GM21526 (cell line): ENCODE data around the gene ACTL7A.
"Not testable (repeated sequence)": the region's sequence is repeated elsewhere in the genome, so short reads cannot be mapped to it uniquely, and the experiment has no call there.

Experiments
- ATAC-seq: cut with Tn5 transposase; IDR thresholded peaks from one replicate; pipeline ENCODE4 v1.9.1; 2021; ENCODE audit warnings: moderate library complexity; ENCODE audit not compliant: unreplicated experiment, low FRiP score

ACTL7A gene

DNA sequence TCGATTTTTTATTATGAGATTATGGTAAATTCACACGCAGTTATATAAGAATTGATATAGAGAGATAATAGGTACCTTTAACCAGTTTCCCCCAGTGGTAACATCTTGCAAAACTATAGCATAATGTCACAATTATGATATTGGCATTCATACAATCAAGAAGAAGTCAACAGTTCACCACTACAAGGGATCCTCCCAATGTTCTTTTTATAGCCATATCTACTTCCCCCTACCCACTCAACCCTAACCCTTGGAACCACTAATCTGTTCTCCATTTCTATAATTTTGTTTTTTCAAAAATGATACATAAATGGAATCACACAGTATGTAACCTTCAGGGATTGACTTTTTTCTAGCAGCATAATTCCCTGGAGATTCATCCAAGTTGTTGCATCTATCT, 16.1 kb upstream of the ACTL7A start:
- no peak for ATAC-seq

DNA sequence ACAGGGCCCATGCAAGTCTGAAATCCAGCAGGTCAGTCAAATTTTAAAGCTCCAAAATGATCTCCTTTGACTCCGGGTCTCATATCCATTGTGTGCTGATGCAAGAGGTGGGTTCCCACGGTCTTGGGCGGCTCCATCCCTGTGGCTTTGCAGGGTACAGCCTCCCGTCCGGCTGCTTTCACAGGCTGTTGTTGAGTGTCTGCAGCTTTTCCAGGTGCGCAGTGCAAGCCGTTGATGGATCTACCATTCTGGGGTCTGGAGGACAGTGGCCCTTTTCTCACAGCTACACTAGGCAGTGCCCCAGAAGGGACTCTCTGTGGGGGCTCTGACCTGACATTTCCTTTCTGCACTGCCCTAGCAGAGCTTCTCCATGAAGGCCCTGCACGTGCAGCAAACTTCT, 13.8 kb upstream of the ACTL7A start:
- ATAC-seq = not testable (repeated sequence)

DNA sequence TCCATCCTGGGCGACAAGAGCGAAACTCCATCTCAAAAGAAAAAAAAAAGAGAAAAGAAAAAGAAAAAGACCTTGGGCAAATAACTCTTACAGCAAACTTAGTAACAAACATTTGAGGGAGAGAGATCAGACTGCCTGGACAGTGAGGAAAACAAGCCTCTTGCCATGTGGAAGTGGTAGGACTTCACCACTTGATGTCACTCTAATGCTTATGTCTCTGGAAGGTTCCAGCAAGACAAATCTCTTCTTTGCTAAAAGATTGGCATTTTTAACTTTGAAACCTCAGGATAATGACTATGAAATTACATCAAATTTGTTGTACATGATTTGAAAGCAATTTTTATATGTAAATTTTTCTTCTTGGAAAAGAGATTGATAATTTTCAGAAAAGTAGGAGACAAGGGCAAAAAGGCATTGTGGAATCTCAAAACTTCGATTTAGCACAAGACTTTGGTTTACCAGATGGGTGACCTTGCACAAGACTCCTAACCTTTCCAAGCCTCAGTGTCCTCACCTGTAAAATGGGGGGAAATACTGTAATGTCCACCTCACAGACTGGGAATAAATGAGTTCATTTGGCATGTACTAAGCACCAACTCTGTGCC, 11.7 kb upstream of the ACTL7A start:
- ATAC-seq = no peak

DNA sequence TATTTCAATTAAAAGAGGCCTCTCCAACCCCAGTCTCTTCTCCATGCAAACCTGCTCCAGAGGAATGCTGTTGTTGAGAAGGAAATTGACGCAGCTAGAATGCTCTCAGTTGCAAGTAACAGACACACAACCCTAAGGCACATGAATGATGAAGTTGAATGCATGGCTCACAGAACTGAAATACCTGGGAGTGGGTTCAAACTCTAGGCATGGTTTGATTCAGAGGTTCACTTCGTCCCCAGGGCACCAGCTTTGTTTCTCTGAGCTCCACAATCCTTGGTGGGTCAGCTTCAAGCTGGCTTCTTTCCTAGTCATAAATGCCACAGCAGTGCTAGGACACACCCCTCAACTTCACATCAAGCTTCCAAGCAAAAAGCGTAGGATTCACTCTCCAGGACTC, 10.9 kb upstream of the ACTL7A start:
- ATAC-seq = no peak

DNA sequence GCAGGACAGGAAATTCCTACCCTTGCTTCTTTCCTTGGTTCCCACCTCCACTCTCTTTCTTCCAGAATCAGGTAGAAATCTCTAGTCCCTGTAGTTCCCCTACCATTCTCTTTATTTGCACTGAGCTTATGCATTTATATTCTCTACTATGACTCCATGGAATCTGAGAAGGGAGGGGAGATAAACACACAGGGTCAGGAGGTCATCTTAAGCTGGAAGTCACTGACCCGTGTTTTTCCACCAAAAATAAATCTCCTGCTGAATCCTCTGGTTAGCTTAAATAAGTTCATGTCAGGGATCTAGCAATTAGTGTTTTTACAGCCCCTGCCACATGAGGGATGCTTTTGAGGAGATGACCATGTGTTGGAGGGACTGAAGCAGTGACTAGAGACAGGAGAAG, 10.0 kb upstream of the ACTL7A start:
- ATAC-seq = no peak

DNA sequence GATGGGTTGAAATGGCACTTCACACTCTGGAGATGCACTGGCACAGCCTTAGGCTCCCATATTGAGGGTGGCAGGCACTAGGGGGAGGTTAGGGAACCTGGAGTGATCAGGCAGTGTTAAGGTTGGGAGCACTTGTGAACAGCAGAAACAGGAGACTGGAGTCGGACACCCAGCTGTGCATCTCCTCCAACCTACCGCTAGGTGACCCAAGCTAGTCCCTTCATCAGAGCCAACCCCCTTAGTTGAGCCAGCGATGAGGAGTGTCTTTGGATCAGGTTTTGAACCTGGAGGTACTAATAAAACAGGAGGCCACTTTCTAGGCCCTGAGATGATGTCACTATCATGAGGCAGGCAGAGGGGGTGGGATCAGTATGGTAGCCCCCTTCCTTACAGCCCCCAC, 8.0 kb upstream of the ACTL7A start:
- ATAC-seq = no peak

DNA sequence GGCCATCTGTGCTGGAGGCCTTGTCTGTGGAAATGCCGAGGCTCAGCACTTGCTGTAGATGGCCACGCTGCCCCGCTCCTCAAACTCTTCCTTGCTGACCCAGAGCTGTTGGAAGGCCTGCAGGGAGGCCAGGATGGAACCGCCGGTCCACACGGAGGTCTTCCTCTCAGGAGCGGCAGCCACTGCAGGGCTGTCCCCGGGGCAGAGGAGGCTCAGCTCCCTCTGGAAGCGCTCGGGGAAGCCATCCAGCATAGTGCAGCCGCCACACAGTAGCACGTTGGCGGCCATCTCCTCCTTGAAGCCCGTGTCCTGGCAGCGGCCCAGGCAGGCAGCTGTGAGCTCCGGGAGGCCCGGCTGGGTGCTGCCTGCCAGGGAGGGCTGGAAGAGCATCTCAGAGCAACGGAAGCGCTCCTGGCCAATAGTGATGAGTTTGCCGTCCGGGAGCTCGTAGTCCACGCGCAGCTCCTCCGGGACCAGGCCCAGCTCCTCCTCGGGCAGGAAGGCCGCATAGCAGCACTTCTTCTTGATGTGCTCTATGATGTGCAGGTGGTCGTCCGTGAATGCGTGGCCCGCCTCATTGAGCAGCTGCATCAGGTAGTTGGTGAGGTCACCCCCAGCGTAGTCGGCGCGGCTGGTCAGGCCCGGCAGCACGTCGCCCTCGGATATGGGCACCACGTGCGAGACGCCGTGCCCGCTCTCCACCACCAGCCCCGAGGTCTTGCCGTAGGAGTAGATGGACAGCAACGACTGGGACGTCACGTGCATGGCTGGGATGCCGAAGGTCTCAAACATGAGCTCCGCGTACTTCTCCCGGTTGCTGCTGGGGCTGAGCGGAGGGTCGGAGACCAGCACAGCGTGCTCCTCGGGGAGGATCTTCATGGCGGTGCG, 7.2 kb upstream of the ACTL7A start:
- ATAC-seq = no peak

DNA sequence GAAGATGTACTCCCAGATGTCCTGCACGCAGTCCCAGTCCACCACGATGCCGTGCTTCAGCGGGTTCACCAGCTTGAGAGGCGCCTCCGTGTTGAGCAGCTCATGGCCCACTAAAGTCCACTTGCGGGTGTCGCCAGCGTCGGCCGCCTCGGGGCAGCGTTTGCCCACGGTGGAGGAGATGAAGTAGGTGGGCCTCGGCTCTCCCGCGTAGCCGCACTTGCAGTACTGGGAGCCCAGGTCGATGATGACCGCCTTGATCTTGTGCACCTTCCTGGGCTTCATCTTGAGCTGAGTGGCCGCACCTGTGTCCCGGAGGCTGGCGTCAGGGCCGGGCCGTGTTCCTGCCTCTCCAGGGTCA, 6.6 kb upstream of the ACTL7A start:
- ATAC-seq = no peak

DNA sequence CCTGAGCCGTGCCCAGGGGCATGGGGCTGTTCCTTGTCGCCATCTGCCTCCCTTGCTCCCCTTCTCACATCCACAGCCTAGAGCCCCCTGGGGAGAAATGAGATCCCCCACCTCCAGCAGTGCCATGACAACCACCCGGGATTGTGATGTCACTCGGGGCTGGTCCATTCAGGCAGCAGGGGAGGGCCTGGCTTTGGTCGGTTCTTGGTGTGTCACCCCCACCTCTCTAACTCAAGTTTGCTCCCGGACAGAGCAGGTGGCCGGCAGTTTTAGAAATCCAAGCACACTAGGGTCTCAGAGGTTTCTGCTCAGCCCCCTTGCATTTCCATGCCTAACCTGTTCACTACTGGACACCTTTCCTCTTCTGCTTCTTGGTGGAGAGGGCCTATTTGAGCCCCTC, 6.2 kb upstream of the ACTL7A start, which contains the start of gene ACTL7B:
Gene ACTL7B (minus strand): TSS at position 99 of the 400 bp plus-strand sequence. CDS start 56 bp downstream, at position 43.
- ATAC-seq = no peak

DNA sequence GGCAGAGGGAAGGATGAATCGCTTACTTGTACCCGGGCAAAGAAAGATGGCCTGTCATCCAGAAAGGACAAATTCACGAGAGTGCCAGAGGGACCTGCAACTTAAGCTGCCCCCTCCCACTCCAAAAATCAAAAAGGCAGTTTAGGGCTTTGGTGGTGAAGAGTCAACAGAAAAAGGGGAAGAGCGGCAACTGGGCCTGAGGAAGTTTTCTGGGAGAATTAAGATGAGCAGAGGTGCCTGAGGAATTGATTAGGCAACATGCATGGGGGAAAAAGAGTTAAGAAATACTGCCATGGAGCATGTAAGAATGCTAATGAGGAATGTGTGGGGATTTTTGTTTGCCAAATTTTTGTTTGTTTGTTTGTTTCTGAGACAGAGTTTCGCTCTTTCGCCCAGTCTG, 4.5 kb upstream of the ACTL7A start:
- no peak for ATAC-seq

DNA sequence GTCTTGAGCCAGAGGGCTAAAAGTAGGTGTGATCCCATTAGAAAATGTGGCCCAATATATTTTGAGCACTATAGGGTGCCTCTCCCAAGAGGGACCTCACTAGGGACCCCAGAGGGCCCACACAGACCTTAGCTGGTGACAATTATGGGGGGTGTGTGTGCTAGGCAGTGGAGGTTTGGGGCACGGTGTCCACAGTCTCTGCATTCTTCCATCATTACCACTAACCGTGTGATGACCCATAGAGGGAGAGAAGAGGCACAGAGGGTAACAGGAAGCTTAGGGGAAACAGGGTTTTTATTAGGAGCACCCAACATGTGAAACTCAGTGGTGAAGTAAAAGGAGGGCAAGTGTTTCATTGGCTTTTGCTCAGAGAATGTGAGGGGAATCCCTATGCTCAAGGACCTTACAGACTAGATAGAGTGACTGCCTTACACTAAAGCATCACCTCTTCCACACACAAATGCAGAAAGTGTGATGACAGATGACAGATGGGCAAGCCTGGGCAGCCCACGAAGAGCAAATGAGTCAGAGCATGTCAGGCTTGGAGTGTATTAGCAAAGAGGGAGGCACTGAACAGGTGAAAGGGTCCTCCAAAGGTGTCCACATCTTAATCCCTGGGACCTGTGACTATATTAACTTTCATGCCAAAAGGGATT, 2.5 kb upstream of the ACTL7A start:
- no peak for ATAC-seq

DNA sequence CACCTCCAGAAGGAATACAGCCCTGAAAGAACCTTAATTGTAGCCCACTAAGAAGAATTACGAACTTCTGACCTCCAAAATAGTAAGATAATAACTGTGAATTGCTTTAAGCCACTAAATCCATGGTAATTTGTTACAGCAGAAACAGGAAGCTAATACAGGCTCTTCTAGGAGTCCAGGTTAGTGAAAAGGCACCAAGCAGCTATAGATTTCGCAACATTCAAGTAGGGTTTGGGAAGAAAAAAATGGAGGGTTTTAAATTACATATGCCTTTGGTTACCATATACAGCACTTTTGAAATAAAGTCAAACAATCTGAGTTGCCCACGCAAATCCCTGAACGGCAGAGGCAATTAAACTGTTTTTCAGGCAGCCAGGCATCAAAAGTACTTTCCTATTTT, 1.7 kb upstream of the ACTL7A start:
- no peak for ATAC-seq

DNA sequence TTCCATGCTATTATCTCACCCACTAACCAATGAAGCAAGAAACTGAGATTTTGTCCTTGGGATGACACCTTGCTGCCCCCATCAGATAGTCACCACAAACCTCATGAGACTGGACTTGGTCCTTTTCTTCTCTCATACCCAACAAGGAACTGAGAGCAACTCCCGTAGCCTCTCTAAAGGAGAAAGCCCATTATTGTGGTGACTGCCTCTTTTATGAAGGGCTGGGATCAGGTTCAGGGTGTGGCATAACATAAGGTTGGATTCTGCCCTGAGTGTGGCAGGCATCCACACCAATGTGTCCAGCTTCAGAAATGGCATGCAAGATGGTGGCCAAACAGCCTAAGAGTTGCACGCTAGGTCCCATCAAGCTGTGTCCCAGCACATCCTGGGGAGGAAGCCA, 1.3 kb upstream of the ACTL7A start:
- ATAC-seq = no peak

DNA sequence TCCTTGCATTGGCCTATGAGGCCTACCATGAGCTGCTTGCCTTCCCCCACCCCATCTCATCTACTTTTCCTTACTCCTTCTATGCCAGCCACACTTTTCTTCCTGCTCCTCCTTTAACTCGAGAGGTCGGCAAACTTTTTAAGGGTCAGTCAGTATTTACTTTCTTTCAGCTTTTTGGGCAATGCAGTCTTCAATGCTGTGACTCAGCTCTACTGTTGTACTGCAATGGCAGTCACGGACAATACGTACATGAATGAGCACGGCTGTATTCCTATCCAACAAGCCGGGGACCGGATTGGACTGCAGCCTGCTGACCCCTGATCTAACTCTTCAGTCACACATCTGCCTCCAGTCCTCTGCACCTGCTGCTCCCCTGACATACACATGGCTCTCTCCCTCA, 602 bp upstream of the ACTL7A start:
- no peak for ATAC-seq

DNA sequence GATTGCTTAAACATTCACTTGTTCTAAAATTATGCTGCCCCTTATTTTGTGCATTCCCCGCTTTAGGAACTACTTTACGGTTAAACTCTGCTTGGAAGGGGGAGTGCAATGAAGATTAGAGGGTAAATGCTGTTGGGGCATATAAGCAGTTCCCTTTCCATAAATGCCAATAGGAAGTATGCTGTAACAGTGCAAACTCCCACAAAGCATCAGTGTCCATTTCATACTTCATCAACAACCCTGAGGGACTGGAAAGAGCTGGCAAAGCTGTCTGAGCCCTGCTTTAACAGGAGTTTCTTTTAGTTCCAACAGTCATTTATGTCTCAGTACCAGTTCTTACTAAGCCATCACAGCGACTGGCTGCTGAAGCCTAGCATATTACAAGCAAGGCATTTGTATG, 1.8 kb downstream of the ACTL7A start:
- ATAC-seq = no peak

DNA sequence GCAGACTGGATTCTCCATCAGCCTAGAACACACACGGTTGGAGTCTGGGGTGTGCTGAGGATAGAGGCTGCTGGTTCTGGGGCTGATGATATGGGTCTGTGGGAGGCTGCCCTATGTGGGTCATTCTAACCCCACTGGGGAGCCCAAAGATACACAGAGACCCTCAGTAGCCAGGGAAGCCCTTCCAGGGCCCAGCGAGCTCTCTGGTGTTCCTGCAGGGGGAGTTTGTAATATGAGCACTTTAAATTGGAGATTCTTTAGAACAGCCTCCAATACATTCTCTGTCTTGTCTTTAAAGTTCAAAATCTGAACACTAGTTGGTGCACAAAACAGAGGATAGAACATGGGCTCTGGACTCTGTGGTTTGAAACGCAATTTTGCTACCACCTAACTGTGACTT, 2.4 kb downstream of the ACTL7A start:
- no peak for ATAC-seq

DNA sequence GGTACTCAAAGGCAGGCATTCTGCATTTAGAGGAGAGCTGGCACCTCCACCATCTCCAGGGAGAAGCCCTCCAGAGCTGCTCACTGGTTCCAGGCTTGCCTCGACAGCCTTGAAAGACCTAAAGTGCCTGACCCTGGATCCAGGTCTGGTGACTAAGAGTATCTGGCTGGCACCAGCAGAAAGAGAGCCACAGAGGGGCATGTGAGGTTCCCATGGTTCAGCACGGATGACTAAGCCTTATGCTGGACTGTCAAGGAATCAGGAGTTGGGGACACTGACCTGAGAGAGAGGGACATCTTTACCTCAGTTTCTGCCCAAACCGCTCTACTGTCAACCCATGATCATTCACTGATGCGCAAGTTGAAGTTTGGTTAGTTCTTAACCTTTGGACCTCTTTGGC, 3.0 kb downstream of the ACTL7A start:
- no peak for ATAC-seq

DNA sequence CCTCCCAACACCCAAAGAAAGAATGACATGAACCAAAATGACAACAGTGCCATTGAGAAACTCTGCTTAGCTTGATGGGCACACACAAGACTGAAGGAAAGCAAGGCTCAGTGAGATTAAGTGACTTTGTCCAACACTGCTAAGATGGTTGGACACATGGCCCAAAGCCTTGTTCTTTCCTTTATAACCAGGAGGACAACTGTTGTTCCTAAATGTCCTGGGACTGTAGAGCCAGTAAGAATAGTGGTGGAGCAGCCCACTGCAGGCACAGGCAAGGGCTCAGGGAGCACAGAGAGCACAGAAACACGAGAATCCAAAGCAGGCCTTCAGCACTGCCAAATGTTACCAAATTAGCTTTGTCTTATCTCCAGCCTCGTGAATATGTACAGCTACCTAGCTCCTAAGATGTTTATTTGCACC, 3.9 kb downstream of the ACTL7A start:
- ATAC-seq = no peak

DNA sequence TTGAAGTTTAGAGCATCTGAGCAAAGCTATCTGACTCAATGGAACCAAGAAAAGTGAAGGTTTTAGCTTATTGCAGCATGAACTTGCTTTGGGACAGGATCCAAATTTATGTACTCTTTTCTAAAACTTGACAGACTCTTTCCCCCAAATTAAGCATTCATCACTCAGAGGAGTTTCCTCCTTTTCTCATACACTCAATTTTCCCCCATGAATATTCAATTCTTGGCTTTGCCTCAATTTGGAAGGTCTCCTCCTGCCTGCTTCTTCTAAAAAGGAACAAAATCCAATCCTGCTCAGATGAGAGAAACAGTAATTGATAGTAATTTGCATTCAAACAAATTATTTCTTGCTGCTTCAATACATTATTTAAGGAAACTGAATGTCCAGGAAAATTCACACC, 5.0 kb downstream of the ACTL7A start:
- no peak for ATAC-seq

DNA sequence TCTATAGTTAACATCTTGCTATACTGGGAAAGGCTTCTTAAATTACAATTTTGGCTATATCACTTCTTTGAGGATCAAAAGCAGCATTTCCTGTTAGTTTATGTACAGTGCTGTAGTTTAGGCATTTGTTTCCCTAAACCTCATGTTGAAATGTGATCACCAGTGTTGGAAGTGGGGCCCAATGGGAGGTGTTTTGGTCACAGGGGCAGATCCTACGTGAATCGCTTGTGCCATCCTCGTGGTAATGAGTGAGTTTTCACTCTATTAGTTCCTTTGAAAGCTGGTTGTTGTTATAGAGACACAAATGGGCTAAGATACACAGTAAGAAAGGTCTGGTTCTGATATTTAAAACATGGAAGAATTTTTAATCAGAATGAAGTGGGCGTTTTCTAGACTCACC, 5.8 kb downstream of the ACTL7A start:
- ATAC-seq = no peak

DNA sequence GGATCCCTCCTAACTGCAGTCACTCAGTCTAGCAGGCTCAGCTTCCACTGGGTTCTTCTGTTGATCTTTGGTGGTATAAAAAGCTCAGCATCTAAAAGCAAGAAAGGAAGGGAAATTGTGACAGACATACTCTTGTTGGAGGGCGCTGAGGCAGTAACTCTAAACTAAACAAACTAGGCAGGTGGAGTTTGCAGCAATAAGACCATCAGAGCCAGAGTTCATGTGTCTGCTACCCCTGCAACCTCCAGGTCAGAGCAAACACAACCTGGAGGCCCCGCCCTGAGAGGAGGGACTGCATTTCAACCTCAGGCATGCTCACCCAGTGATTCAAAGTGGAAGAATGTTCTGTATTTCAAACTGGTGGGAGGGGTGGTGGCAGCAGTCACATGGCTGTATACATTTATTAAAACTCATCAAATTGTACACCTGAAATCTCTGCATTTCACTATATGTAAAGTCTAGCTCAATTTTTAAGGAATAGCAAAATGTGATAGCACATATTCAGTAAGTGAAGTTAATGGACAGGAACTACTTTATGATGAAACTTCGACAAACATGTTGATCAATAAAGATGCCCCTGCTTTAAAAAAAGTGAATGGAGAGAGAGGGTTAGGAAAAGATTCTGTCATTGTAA, 7.1 kb downstream of the ACTL7A start:
- no peak for ATAC-seq
